GM19467 (cell line): ENCODE results near the gene SLC6A9.

ENCODE experiments used
- ATAC-seq: cut with Tn5 transposase; IDR thresholded peaks from one replicate; pipeline ENCODE4 v1.9.1; 2021; ENCODE audit warnings: mild to moderate bottlenecking, moderate library complexity; ENCODE audit not compliant: unreplicated experiment

The SLC6A9 gene

DNA sequence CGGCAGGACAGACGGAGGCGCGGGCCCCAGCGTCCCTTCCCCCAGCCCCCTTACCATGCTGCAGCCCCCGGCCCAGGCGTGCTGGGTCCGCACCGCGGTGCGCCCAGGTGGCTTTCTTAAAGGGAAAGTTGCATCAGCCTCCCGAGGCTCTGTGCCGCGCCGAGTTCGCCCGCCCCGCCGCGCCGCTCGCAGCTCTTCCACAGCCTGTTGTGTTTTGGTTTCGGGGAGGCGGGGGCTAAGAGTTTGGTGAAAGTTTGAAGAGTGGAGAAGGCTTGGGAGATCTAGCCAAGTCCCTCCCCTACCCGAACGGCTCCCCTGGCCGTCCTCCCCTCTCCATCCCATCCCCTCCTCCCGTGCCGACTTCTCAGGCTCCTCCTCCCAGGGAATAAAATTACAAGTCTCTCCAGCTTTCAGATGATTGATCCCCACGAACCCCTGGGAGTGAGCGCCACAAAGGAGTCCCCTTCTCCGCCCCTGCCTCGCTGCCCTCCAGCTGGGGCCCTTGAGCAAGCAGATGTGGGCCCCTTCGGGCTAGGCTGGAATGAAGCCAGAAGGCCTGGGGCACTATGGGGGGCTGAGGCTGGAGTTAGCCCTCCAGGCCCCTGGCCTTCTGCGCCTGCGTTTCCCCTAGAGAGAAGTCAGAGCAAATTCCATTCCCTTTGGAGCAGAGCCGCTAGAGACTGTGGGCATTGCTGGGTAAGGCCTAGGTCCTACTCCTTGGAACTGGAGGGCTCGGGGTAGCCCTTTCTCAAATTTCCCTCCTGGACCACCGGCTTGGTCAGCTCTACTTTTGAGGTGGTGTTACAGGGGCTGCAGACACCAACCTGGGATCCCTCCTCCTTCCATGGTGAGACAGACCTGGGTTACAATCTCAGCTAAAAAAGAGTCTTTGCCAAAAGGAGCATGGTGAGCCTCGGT, at the start of gene SLC6A9:
TSS of gene SLC6A9 (minus strand) at position 211 of the 918 bp plus-strand sequence. CDS start 7,185 bp downstream, outside the sequence.
- no peak for ATAC-seq

DNA sequence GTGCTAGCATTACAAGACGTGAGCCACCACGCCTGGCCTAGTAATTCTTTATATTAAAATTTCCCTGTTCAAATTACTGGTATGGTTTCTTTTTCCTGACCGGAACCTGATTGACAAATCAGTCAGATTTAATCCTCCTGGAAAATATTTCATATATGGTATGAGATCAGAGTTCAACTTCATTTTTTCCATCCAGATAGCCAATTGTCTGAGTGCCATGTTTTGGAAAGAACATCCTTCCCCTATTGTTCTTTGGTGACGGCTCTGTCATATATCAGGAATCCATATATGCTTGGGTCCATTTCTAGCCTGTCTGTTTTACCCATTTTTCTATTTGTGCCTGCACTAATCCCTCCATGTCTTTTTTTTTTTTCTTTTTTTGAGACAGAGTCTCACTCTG, 48.3 kb upstream of the SLC6A9 start:
- ATAC-seq: no peak

DNA sequence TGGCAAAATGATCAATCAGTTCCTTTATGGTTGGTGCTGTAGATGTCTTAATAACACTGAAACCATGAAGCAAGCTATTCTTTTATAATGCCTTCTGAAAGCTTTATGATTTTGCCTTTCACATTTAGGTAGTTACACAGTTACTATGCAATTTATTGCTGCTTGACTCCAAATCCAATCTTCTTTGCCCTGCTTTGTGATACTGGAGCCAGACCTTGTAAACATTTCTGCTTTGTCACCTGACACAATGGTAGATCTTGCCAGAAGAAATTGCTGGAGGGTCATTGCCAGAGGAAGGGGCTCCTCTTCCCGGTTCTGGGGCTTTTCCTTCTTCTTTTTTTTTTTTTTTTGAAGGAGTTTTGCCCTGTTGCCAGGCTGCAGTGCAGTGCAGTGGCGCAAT, 46.8 kb upstream of the SLC6A9 start:
- ATAC-seq: no peak

DNA sequence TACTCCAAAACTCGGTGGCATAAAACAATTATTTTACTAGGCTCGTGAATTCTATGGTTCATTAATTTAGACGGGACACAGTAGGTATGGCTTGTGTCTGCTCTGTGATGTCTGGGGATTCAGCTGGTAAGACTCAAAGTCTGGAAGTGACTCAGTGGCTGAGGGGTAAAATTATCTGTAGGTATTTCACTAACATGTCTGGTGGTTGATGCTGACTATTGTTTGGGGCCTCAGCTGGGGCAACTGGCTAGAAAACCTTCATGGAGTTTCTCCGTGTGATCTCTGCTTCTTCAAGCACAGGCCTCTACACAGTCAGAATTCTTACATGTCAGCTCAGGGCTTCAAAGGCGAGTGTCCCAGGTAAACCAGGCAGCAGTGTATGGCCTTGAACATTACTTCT, 46.2 kb upstream of the SLC6A9 start:
- ATAC-seq: no peak

DNA sequence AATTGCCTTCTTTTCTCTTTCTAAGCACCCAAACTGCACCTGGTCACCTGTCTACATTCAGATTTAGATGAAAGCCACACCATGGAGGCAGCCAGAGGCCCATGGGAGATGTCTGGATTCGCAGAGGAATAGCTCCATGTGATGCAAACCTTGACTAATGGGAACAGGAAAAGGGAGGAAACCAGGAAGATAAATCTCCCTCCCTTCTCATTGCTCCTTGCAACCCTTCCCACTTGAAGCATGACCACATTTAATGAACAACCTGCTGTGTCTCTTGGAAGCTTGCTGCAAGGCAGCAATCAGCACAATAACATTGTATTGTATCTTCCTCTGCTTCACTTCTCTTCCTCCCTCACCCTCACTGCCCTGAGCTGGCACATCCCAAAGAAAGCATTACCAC, 44.8 kb upstream of the SLC6A9 start:
- ATAC-seq: no peak

DNA sequence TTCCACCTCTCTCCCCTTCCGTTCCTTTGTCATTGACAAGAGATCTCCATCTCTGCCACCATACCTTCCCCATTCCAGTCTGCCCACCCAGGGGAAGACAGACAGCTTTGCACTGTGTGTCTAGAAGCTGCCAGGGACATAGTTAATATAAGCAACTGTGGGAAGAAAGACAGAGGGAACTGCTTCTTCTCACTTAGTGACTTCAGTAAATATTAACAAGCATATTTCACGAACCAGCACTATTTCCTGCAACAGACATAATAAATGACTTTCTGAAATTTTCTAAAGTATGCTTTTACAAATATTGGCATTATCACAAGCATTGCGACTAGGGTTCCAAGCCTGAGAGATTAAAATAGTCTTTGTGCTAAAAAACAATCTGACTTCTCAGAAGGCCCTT, 43.2 kb upstream of the SLC6A9 start:
- ATAC-seq: no peak

DNA sequence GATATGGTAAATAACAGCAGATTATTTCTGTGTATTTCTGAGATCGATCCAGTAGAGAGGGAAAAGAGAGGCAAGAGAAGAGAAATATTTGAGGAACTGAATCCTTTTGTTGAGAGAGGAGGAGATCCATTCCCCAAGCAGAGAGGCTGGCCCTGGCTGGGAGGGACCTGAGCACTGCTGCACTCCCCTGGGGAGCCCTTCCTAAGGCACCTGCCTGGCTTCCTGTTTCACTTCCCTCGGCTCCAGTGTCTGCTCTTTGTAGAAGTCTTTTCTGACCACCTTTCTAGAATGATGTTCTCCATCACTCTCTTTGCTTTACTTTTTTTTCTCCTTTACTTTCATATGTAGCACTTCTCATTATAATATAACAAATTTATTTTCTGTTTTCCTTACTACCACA, 42.3 kb upstream of the SLC6A9 start:
- ATAC-seq: no peak

DNA sequence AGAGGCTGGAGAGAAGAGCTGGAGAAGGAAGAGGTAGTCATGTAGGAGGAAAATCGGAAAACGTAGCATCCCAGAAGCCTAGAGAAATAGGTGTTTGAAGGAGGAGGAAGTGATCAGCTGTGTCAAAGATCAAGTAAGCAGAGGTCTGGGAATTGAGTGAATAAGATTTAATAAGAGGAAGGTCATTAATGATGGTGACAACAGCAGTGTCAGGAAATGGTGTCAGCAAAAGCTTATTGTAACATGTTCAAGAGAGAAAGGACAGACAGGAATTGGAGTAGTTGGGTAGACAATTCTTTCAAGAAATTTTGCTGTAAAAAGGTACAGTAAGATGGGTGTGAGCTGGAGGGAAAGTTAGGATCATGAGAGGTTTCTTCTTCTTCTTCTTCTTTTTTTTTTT, 41.6 kb upstream of the SLC6A9 start:
- no peak for ATAC-seq

DNA sequence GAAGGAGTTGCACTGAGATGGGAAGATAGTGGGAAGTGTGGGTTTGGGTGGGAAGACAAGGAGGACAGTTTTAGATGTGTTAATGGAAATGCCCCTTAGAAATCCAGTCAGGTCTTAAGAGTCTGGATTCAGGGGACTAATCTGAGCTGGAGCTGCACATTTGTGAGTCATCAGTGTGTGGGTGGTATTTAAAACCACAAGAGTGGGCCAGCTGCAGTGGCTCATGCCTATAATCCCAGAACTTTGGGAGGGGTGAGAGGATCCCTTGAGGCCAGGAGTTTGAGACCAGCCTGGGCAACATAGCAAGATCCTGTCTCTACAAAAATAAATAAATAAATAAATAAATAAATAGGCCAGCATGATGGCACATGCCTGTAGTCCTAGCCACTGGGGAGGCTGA, 40.9 kb upstream of the SLC6A9 start:
- no peak for ATAC-seq

DNA sequence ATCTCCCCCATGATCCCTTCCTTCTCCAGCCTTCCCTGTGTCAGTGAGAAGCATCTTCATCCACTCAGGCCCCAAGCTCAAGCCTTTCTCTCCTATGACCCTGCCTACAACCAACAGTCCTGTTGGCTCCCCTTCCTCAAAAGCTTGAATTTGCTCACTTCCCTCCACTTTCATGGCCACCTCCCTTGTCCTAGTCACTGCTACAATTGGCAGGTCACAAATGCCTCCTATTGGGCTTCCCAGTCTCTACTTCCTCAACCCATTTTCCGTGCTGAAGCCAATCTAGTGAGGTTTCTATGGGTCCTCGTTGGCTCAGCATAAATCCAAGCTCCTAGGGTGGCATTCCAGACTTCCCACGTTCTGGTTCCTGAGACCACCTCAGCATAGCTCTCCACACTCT, 40.2 kb upstream of the SLC6A9 start:
- ATAC-seq: no peak

DNA sequence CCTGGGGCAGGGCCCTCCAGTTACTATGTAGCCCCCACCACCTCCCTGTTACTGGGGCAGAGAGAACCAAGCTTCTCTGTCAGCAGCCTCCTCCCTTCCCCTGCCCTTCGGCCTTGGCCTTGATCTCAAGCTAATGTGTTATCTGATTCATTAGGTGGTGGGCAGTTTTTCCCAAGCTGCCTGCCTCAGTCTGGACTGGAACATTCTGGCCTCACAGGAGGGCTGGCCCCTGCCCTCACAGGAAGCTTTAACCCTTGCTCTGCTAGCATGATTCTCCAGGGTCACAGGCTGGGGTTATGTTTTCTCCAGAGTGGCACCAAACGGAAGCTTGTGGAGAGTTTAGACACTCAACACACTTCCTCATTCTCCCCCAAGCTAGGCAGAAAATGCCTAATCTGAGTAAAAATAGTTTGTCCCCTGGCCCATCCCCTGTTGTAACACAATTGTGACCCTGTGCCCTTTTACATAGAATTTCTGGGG, 37.2 kb upstream of the SLC6A9 start:
- no peak for ATAC-seq

DNA sequence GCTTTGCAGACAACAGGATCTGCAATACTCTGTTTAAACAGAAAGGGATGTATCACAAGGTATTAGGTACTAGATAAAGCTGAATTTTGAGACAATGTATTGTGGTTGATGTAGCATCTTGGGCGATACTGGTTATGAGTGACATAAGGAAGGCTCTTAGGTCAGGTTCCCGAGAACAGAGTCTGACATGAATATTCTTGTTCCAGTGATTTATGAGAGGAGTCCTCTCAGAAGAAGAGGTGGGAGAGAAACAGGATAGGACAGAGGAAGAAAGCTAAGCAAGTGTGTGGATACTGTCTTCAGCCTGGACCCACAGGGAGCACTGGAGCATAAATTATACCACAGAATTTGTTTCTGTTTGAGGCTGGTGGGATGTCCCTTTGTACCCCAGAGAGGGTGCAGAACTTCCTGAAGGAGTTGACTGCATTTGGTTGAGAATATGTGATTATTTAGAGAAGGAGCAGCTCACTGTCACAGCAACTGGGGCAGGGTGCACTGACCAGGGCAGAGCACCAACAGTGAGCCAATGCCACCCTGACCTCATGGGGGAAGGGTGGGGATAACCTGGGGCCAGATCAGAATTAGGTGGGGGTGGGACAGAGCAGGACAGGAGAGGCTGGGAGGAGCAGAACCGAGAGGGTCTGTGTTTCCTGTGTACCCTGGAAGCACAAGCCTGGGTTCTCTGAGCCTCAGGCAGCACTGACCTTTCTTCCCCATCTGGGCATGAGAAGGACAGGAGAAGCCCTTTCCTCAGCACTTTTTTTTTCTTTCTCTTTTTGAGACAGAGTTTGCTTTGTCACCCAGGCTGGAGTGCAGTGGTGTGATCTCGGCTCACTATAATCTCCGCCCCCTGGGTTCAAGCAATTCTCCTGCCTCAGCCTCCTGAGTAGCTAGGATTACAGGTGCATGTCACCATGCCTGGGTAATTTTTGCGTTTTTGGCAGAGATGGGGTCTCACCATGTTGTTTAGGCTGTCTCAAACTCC, 36.3 kb upstream of the SLC6A9 start:
- peak; percentile 53 for ATAC-seq

DNA sequence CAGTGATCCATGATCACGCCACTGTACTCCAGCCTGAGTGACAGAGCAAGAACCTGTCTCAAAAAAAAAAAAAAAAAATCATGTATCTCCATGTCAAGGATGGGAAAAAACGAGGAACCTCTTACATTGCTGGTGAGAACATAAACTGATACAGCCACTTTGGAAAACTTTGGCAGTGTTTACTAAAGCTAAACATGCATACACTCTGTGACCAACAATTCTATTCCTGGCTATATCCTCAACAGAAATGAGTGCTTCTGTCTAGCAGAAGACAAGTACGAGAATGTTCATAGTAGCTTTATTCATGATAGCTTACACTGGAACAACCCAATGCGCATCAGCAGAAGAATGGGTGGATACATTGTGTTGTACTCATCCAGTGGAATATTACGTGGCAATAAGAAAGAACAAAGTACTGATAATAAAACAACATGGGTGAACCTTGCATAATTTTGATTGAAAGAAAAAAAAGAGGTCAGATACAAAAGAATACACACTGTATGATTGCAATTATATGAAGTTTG, 31.5 kb upstream of the SLC6A9 start:
- ATAC-seq: no peak

DNA sequence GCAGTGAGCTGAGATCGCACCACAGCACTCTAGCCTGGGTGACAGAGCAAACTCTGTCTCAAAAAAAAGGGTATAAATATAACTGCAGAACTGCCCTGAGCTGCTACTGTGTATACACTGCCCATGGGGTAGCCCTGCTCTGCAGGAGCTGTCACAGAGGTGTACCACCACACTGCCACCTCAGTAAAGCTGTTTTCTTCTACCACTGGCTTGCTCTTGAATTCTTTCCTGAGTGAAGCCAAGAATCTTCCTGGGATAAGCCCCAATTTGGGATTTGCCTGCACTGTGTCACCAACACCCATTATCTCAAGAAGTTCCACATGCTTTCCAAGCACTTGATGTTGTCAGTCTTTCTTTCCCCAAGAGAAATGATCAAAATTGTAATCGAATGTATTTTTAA, 30.6 kb upstream of the SLC6A9 start:
- ATAC-seq: no peak

DNA sequence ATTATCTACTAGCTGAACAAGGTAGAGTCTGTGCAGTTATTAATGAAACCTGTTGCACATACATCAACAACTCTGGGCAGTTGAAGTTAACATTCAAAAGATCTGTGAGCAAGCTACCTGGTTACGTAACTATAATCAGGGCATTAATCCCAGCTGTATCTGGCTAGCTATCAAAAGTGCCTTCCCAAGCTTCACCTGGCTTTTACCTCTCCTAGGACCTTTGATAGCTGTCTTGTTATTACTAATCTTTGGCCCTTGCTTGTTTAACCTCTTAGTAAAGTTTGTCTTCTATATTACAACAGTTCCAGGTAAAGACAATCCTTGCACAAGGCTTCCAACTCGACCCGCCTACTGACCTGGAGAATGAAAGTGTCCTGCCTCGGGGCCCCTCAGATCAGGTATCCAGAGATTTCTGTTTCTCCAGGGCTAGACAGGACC, 29.6 kb upstream of the SLC6A9 start:
- ATAC-seq: no peak

DNA sequence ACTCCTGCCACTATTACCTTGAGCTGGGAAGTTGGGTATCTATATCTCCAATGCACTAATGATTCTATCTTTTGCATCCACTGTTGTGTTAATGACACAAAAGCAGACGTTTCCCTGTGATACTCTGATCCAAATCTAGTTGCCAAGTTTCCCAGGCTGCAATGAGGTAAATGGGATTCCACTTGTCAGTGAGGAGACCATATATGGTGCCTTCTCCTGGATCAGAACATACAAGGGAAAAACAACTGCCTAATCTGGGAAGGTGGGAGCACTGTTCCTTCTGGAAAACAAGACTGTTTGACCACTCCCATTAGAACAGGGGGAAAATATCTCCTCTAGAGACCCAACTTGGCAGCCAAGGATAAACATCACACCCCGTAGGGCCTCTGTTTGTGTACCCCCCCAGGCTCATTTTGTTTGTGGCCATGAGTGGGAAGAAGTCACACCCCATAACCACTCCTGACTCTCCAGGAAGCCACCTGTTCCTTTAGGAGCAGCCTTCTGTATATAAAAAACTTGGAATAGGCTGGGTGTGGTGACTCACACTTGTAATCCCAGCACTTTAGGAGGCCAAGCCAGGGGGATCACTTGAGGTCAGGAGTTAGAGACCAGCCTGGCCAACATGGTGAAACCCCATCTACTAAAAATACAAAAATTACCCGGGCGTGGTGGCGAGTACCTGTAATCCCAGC, 28.5 kb upstream of the SLC6A9 start:
- no peak for ATAC-seq

DNA sequence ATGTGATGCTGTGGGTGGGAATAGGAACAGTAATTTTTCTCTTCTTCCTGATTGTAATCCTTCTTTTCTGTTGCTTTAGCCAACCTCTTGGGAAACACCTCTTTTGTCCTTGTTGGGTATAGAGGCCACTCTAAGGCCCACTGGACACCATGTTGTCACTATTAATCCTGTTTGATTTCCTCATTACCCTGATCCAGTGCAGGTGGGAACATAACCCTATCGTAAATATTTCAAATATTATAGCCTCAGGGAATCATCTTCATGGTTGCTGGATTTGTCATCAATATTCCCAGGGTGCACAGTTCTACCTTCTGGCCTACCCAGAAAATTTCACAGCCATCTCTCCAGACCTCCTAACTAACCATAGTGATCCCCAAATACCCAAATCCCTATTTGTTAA, 27.9 kb upstream of the SLC6A9 start:
- no peak for ATAC-seq

DNA sequence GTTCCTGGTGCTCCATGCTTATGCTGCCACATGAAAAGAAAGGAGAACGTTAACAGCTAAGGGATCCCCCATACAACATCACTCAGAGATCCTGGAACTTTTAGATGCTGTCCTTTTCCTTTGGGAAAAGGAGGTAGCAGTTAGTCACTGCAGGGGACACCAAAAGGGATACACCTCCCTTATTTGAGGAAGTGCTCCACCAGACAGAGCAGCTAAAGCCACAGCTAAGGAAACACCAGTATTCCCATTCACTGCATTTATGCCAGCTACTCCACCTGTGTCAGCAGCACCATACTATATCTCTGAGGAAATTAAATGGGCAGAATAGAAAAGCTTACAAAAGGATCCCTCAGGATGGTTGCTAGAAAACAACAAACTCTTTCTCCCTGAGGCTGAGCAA, 26.0 kb upstream of the SLC6A9 start:
- no peak for ATAC-seq

DNA sequence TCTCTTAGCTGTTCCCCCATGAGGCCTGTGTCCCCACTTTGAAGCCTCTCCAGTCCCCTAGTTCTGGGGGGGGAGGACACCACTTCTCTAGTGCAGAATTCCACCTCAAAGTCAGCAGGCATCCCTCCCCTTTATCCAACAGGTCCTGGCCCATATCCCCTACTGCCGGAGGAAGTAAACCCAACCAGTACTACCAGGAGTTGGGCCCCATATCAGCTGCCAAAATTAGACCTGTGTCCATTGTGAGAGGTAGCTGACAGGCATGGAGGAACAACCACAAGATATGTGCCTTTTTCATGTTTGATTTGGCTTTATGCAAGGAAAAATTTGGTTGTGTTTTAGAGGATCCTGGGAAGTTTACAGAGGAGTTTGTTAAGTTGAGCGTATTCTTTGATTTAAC, 22.1 kb upstream of the SLC6A9 start:
- no peak for ATAC-seq

DNA sequence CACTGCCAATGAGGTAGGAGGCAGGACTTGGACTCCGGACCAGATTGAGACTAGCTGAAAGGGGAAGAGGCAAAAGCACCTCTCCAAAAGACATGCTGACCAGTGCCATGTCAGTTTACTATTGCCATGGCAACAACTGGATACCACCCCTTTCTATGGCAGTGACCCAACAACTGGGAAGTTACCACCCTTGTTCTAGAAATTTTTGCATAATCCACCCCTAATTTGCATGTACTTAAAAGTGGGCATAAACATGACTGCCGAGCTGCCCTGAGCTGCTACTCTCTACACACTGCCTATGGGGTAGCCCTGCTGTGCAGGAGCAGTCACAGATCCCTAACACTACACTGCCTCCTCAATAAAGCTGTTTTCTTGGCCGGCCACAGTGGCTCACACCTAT, 19.0 kb upstream of the SLC6A9 start:
- no peak for ATAC-seq

DNA sequence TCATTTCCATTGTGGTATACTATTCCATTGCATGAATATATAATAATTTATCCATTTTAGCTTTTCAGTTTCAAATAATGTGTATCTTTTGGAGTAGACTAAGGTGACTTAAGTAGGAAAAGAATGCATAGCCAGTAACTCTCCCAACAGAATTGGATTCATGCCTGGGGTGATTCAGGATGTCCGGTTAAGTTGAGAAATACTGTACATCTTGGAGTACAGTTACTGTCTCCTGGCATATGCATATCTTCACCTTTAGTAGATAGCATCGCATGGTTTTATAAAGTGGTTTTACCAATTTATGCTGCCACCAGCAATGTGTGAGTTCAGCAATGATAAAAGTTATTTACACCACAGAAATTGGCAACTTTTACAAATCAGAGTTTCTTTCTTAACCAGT, 18.6 kb upstream of the SLC6A9 start:
- ATAC-seq: no peak
